Stimulated activated memory B cell treated with anti-CD40 and anti-IgM and Interleukin-4, amounts not matched to agents 10 μg/mL and 1 μg/mL and 100 μg/mL, for 72 hours (primary cell): Measurements from ENCODE around the gene EZR.

Experiments
- ATAC-seq: fragments of 150-1000 bp; cut with Tn5 transposase; 2 replicates; pipeline ENCODE4 v1.10.0; 2021
- H3K27ac Mint-ChIP-seq: one replicate; pipeline ENCODE4 v1.8.0; 2022; ENCODE audit warnings: mild to moderate bottlenecking, mixed read lengths
- H3K27me3 Mint-ChIP-seq: one replicate; pipeline ENCODE4 v1.8.0; 2022; ENCODE audit warnings: mixed read lengths
- H3K36me3 Mint-ChIP-seq: one replicate; pipeline ENCODE4 v1.8.0; 2022; ENCODE audit warnings: mixed read lengths
- H3K4me1 Mint-ChIP-seq: one replicate; pipeline ENCODE4 v1.8.0; 2022; ENCODE audit warnings: mixed read lengths
- H3K4me3 Mint-ChIP-seq: one replicate; pipeline ENCODE4 v1.8.0; 2022; ENCODE audit warnings: mild to moderate bottlenecking, moderate library complexity, mixed read lengths
- H3K9me3 Mint-ChIP-seq: one replicate; pipeline ENCODE4 v1.8.0; 2022; ENCODE audit warnings: mixed read lengths

Gene EZR

GRCh38 chr6:158816329-158816728, 2.8 kb downstream of the EZR start:
- Mint-ChIP-seq H3K4me3 (peak overlapping the region; percentile 100), H3K27me3 (no peaks in the 10 kb centered on the region), H3K9me3 (peaks cover 3% of the 10 kb centered on the region), H3K27ac (peak overlapping the region; percentile 95), H3K4me1 (peaks cover 47% of the 10 kb centered on the region), H3K36me3 (peaks cover 57% of the 10 kb centered on the region)
- ATAC-seq, result no peak

- no peak for ATAC-seq
- Mint-ChIP-seq H3K4me3 (peak overlapping the region; percentile 100), H3K4me1 (peaks cover 49% of the 10 kb centered on the region), H3K27ac (peak overlapping the region; percentile 95), H3K36me3 (peaks cover 58% of the 10 kb centered on the region), H3K27me3 (no peaks in the 10 kb centered on the region), H3K9me3 (peaks cover 3% of the 10 kb centered on the region)
Observed at GRCh38 chr6:158815907-158816306, 3.3 kb downstream of the EZR start.

DNA sequence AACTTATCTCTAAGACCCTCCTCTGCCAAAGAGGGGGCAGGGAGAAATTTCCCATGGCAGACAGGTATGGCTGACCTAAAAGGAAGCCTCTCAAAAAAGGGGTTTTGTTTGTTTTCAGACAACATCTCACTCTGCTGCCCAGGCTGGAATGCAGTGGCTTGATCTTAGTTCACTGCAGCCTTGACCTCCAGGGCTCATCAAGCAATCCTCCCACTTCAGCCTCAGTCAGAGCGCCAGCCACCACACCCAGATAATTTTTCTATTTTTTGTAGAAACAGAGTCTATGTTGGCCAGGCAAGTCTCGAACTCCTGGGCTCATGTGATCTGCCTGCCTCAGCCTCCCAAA, 3.8 kb downstream of the EZR start:
- Mint-ChIP-seq H3K9me3 (peaks cover 3% of the 10 kb centered on the region), H3K4me1 (peaks cover 55% of the 10 kb centered on the region), H3K4me3 (peak overlapping the region; percentile 100), H3K36me3 (peaks cover 64% of the 10 kb centered on the region), H3K27ac (peak overlapping the region; percentile 95), H3K27me3 (no peaks in the 10 kb centered on the region)
- no peak for ATAC-seq

- peaks cover 3% of the 10 kb centered on the region for H3K9me3 Mint-ChIP-seq
- H3K27ac Mint-ChIP-seq, result peak overlapping the region; percentile 95
- peaks cover 78% of the 10 kb centered on the region for H3K4me1 Mint-ChIP-seq
- H3K36me3 Mint-ChIP-seq, result peaks cover 72% of the 10 kb centered on the region
- H3K27me3 Mint-ChIP-seq, result no peaks in the 10 kb centered on the region
- H3K4me3 Mint-ChIP-seq, result peak overlapping the region; percentile 100
- ATAC-seq, result no peak
Observed at GRCh38 chr6:158813032-158813431, 6.1 kb downstream of the EZR start.

DNA sequence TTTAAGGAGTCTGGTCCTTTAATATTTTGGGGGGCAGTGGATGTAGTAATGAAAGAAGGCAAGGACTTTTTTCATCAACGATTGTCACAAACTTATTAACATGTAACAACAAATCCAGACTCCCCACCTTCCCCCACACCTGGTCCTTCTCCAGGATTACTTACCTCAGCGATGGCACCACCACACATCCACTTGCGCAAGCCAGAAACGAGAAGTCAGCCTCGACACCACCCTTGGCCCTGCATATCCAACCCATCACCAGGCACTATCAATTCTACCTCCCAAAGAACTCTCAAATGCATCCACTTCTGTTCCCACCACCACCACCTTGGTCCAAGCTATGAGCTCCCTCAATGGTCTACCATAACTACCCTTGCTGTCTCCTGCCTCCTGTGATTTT, 6.6 kb downstream of the EZR start:
- peak overlapping the region; percentile 100 for H3K4me3 Mint-ChIP-seq
- H3K27me3 Mint-ChIP-seq, result no peaks in the 10 kb centered on the region

DNA sequence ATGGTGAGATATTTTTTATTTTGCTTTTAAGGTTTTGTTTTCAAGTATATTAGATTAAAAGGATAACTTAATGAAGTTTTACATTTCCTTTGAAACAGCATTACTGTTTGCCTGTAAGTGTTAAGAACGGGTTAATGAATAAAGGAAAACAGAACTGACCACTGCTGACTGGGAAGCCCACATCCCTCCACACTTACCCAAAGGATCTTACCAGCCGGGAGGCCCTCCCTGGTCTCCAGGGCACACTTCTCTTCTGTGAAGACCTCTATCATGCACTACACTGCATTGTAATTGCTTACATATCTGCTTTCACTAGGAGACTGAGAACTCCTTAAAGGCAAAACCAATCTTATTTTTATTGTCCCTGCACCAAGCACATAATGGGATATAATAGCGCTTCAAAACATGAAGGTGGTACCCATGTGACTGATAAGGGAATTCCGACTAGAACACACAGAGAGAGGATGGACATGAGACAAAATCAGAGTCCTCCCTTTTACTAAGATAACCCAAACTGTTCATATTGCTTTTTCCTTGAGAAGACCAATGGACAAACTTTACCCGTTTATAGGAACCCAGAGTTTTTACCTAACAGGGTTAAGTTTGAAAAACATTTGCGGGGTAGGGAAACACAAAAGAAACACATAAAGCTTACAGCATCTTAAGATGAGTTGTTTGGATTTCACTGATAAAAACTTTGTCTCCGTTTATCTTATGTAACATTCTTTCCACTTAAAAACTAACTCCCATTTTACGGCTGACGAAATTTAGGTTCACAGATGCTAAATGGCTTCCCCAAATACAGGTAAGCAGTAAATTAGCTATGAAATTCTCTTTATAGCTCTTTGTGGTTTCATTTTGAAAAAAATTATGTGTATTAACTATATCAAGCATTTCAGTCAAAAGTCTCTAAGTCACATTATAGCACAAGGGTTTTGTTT, 8.7 kb downstream of the EZR start:
- Mint-ChIP-seq H3K27ac (peak overlapping the region; percentile 73), H3K4me1 (peaks cover 97% of the 10 kb centered on the region), H3K27me3 (no peaks in the 10 kb centered on the region), H3K4me3 (peak overlapping the region; percentile 65), H3K36me3 (peaks cover 72% of the 10 kb centered on the region), H3K9me3 (peaks cover 3% of the 10 kb centered on the region)
- no peak for ATAC-seq

More for the DNA sequence above, 6.6 kb downstream of the EZR start:
- peaks cover 82% of the 10 kb centered on the region for H3K4me1 Mint-ChIP-seq
- ATAC-seq, result no peak
- H3K36me3 Mint-ChIP-seq, result peaks cover 72% of the 10 kb centered on the region
- H3K27ac Mint-ChIP-seq, result peak overlapping the region; percentile 95
- H3K9me3 Mint-ChIP-seq, result peaks cover 3% of the 10 kb centered on the region

DNA sequence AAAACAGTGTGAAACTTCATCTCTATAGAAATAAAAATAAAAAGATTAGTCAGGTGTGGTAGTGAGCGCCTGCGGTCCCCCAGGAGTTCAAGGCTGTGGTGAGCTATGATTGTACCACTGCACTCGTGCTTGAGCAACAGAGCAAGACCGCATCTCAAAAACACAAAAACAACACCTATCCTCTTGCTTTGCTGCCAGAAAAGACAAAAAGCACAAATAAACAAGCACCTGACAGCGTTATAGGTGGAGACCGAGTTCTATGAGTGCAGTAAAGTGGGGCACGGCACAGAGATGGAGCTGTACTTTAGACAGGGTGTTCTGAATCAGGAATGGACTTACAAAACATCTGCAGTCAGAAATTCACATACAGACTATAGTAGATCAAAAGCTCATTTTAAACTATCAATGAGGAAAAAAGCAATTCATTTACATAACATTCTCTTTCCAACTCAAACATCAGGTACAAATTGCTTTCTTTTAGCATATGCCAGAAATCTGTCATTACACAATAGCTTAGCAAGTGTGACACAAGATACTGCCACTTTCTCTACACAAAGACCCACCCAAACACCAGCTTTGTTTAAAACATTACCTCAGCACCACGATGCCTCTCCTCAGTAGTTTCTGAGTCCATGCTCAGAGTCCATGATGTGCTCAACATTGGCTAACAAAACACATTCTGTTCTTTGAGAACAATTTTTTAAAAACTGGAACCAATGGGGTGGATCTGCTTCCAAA, 10.1 kb downstream of the EZR start:
- Mint-ChIP-seq H3K9me3 (peaks cover 3% of the 10 kb centered on the region), H3K36me3 (peaks cover 67% of the 10 kb centered on the region), H3K4me3 (peak overlapping the region; percentile 62), H3K27me3 (no peaks in the 10 kb centered on the region), H3K27ac (peak overlapping the region; percentile 73), H3K4me1 (peaks cover 97% of the 10 kb centered on the region)
- ATAC-seq, result peak; percentile 96

- Mint-ChIP-seq H3K4me3 (peak overlapping the region; percentile 62), H3K9me3 (peaks cover 3% of the 10 kb centered on the region), H3K27ac (peak overlapping the region; percentile 73), H3K4me1 (peaks cover 97% of the 10 kb centered on the region), H3K27me3 (no peaks in the 10 kb centered on the region), H3K36me3 (peaks cover 60% of the 10 kb centered on the region)
- ATAC-seq, result no peak
Observed at GRCh38 chr6:158808442-158808833, 10.7 kb downstream of the EZR start.

GRCh38 chr6:158807515-158808441, 11.4 kb downstream of the EZR start:
- Mint-ChIP-seq H3K27me3 (no peaks in the 10 kb centered on the region), H3K36me3 (peaks cover 53% of the 10 kb centered on the region), H3K9me3 (no peaks in the 10 kb centered on the region), H3K27ac (peak overlapping the region; percentile 73), H3K4me1 (peaks cover 95% of the 10 kb centered on the region), H3K4me3 (peak overlapping the region; percentile 62)
- no peak for ATAC-seq

DNA sequence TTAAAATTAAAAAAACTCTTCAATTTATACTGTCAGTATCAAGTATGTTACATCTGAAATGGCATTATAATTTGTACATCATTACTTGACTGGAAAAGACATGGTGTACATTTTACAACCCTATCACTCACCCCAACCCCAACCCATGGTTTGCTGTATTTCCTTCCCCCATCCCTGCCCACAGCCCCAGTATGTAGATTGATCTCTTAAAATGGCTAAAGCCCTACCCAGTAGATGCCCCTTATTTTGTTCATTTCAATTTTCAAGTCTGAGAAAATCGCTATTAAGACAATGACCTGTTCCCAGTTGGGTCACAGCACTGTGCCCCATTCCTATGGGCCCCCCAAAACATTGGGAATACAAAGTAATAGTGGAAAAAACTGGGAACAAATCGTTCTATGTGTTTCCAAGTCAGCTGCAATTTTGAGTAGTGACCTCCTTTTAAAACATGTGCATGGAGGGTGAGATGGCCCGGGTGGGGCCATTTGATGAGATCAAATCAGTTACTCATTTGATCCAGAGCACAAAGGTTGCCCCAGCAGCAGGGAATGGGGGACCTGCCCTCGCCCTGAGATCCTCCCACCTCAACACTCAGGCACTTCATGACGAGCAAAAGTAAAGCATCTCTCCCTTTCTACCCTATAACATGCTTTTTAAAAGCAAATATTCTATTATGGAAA, 13.3 kb downstream of the EZR start:
- H3K36me3 Mint-ChIP-seq, result peaks cover 53% of the 10 kb centered on the region
- no peaks in the 10 kb centered on the region for H3K27me3 Mint-ChIP-seq
- ATAC-seq, result no peak
- peak overlapping the region; percentile 73 for H3K27ac Mint-ChIP-seq
- H3K4me1 Mint-ChIP-seq, result peaks cover 95% of the 10 kb centered on the region
- peak overlapping the region; percentile 62 for H3K4me3 Mint-ChIP-seq
- H3K9me3 Mint-ChIP-seq, result no peaks in the 10 kb centered on the region

DNA sequence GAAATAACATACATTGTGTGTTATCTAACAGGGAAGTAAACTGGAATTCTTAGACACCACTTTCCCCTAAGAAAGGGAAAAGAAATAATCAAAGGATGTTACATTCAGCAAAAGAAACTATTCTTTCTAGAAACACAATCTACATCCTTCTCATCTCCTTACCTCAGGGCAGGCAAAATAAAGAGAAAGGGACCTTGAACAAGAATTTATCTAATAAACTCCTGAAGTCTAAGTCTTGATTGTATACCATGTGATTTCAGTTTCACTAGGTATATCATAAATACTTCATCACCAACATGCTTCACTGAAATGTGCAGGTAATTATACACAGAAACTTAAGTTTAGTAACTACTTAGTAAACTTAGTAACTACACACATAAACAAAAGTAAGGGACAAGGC, 15.0 kb downstream of the EZR start:
- H3K4me3 Mint-ChIP-seq, result peak overlapping the region; percentile 52
- H3K27ac Mint-ChIP-seq, result peak overlapping the region; percentile 80
- no peaks in the 10 kb centered on the region for H3K9me3 Mint-ChIP-seq
- peaks cover 44% of the 10 kb centered on the region for H3K36me3 Mint-ChIP-seq
- no peaks in the 10 kb centered on the region for H3K27me3 Mint-ChIP-seq
- no peak for ATAC-seq
- H3K4me1 Mint-ChIP-seq, result peaks cover 92% of the 10 kb centered on the region

GRCh38 chr6:158803733-158804143, 15.4 kb downstream of the EZR start:
- Mint-ChIP-seq H3K4me1 (peaks cover 92% of the 10 kb centered on the region), H3K27ac (peak overlapping the region; percentile 80), H3K27me3 (no peaks in the 10 kb centered on the region), H3K4me3 (peak overlapping the region; percentile 52), H3K9me3 (no peaks in the 10 kb centered on the region), H3K36me3 (peaks cover 44% of the 10 kb centered on the region)
- ATAC-seq, result peak; percentile 88

DNA sequence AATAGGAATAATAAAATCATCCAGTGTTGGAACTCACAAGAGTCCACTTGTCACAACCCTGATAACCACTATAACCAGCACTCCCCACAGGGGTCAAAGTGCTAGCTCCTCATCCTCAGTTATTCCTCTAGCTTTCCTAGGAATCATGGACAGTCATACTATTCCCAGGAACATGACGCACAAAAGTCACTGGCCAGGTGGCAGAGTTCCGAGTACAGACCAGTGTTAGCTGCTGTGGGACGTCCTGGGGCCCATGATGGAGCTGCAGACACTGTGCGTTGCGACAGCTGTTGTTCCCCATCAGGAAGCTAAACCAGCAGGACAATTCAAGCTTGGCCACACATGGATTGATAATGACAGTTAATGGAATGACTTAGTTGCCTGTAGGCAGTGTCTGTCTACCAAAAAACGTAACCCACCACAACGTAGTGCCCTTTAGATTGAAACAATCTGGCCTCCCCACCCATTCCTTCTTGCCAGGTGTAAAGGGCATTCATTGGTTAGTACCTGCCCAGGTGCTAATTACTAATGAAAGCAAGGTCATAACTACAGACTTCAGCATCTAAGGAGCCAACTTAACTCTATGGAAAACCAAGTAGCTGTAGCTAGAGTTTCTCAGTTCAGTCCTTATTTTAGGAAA, 17.4 kb downstream of the EZR start:
- Mint-ChIP-seq H3K4me1 (peaks cover 89% of the 10 kb centered on the region), H3K36me3 (peaks cover 26% of the 10 kb centered on the region), H3K4me3 (no peak overlapping the region), H3K27me3 (no peaks in the 10 kb centered on the region), H3K9me3 (no peaks in the 10 kb centered on the region), H3K27ac (peak overlapping the region; percentile 27)
- no peak for ATAC-seq
